MCF 10A (cell line): ENCODE results near the gene XAB2. TPM values are rescaled to one million over a fixed set of nuclear protein-coding genes. Genes with fewer than 3 reads are reported as not detected.

Experiments used
- BruUV-seq: library from RNA; stranded (reverse); fragments of 400-500 nt; replicated peaks from 2 replicates; lab custom pipeline; 2021; lab: Mats Ljungman, UMichigan
- CTCF ChIA-PET: fragments of 300-600 bp; sonication (Branson Sonifier 250); formaldehyde crosslinking; extraction: SDS; loops from one replicate; lab custom pipeline; 2021; ENCODE audit warnings: antibody characterized with exemption, inconsistent platforms; lab: Yijun Ruan, JAX
- POLR2A ChIA-PET: fragments of 300-600, 350-650 bp; sonication (Branson Sonifier 250); formaldehyde crosslinking; extraction: SDS; loops from one replicate; lab custom pipeline; 2020; ENCODE audit warnings: antibody characterized with exemption, inconsistent platforms; lab: Yijun Ruan, JAX
- DNase-seq: peaks from one replicate; pipeline ENCODE4 v3.0.0-alpha.2; 2018; ENCODE audit not compliant: unreplicated experiment
- H3K27ac Mint-ChIP-seq: one replicate; pipeline ENCODE4 v1.8.0; 2022; ENCODE audit warnings: mild to moderate bottlenecking, low read depth, mixed read lengths; ENCODE audit not compliant: unreplicated experiment
- H3K27me3 Mint-ChIP-seq: one replicate; pipeline ENCODE4 v1.8.0; 2022; ENCODE audit warnings: mixed read lengths; ENCODE audit not compliant: insufficient read depth, unreplicated experiment
- H3K36me3 Mint-ChIP-seq: one replicate; pipeline ENCODE4 v1.8.0; 2022; ENCODE audit warnings: mild to moderate bottlenecking, moderate library complexity, mixed read lengths; ENCODE audit not compliant: insufficient read depth, unreplicated experiment
- H3K4me1 Mint-ChIP-seq: one replicate; pipeline ENCODE4 v1.8.0; 2022; ENCODE audit warnings: mixed read lengths; ENCODE audit not compliant: insufficient read depth, unreplicated experiment
- H3K4me3 Mint-ChIP-seq: one replicate; pipeline ENCODE4 v1.8.0; 2022; ENCODE audit warnings: mild to moderate bottlenecking, moderate library complexity, mixed read lengths; ENCODE audit not compliant: unreplicated experiment
- H3K9me3 Mint-ChIP-seq: one replicate; pipeline ENCODE4 v1.8.0; 2022; ENCODE audit warnings: mixed read lengths; ENCODE audit not compliant: unreplicated experiment
- CTCF ChIP-seq: fragments of 200-600 bp; IDR thresholded peaks from one replicate; pipeline ENCODE4 v1.8.0; 2022; ENCODE audit warnings: antibody characterized with exemption, mild to moderate bottlenecking; ENCODE audit not compliant: unreplicated experiment
- intact Hi-C: fragments of 100-400 bp; cut with micrococcal nuclease; formaldehyde crosslinking; loops from 2 replicates; pipeline ENCODE4 v1.14.1; 2022
- total RNA-seq: library from RNA; stranded (reverse); gene quantifications from 2 replicates; pipeline ENCODE4 v1.2.3, GENCODE V29; 2022

Gene XAB2
- total RNA-seq, 1 experiment from 2014 or later, result 28.7 TPM

- no peak for DNase-seq
- peaks cover 22% of the 10 kb centered on the region for H3K27me3 Mint-ChIP-seq
- CTCF ChIA-PET, result interaction anchor here (1.0 to 2.0 kb wide), 2 partner anchors 11 to 18 kb away, joined by 4 to 6 read pairs; partner anchors contain the start of gene TRAPPC5
- no peak for TF ChIP-seq CTCF
- H3K4me1 Mint-ChIP-seq, result no peaks in the 10 kb centered on the region
- H3K4me3 Mint-ChIP-seq, result peak overlapping the region; percentile 37
- POLR2A ChIA-PET, result interaction anchor here (0.7 to 0.9 kb wide), 3 partner anchors 10 to 17 kb away, joined by 3 to 4 read pairs (median 3); partner anchors contain the start of gene TRAPPC5
- no TSS peak for BruUV-seq
- no peak overlapping the region for H3K27ac Mint-ChIP-seq
- intact Hi-C loops, result no loop called here
- H3K36me3 Mint-ChIP-seq, result no peaks in the 10 kb centered on the region
- no peaks in the 10 kb centered on the region for H3K9me3 Mint-ChIP-seq
These were observed 40.9 kb upstream of the XAB2 start for GRCh38 chr19:7670150-7670783.

DNA sequence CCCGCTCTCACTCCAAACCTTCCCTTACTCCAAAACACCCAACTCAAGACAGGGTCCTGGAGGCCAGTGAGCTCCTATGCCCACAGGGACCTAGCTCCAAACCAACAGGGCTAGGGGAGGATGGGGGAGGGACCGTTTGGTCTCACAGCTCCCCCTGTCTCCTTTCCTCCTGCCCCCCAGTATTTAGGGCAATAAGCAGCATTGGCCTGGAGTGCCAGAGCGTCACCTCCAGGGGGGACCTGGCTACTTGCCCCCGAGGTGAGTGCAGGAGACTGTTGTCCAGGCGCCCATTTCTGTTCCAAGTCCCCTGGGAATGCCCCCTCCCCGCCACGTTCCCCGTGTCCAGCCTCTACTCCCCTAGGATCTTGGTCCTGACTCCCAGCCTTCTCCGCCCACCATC is 40.3 kb upstream of the XAB2 start:
- Mint-ChIP-seq H3K27ac (no peak overlapping the region), H3K27me3 (peaks cover 22% of the 10 kb centered on the region), H3K4me3 (no peak overlapping the region), H3K36me3 (no peaks in the 10 kb centered on the region), H3K9me3 (no peaks in the 10 kb centered on the region), H3K4me1 (no peaks in the 10 kb centered on the region)
- CTCF ChIA-PET, result interaction anchor here (0.6 to 2.0 kb wide), 3 partner anchors 11 to 131 kb away, joined by 4 to 6 read pairs (median 4); partner anchors contain the start of gene TRAPPC5
- intact Hi-C loops, result no loop called here
- no peak for TF ChIP-seq CTCF
- no peak for DNase-seq
- POLR2A ChIA-PET, result interaction anchor here (0.7 to 0.9 kb wide), 2 partner anchors 11 to 16 kb away, joined by 3 read pairs; partner anchors contain the start of gene TRAPPC5
- BruUV-seq, result no TSS peak

GRCh38 chr19:7668842-7669241 is 39.5 kb upstream of the XAB2 start, which contains the start of gene RETN:
Gene RETN (plus strand): TSS chr19:7669049. CDS start chr19:7669327, 278 bp downstream.
- no peak for DNase-seq
- intact Hi-C loops, result no loop called here
- Mint-ChIP-seq H3K36me3 (no peaks in the 10 kb centered on the region), H3K4me1 (no peaks in the 10 kb centered on the region), H3K4me3 (no peak within 1 kb of the TSS), H3K27me3 (peaks cover 22% of the 10 kb centered on the region), H3K9me3 (no peaks in the 10 kb centered on the region), H3K27ac (no peak within 1 kb of the TSS)
- POLR2A ChIA-PET, result interaction anchor here (0.9 kb wide), 1 partner anchor 24 kb away, joined by 3 read pairs; no protein-coding TSS in a partner anchor
- CTCF ChIA-PET, result interaction anchor here (0.6 to 2.0 kb wide), 3 partner anchors 12 to 131 kb away, joined by 4 to 6 read pairs (median 4); partner anchors contain the start of gene TRAPPC5
- no TSS peak for BruUV-seq
- no peak for TF ChIP-seq CTCF

GRCh38 chr19:7665076-7665475 is 35.7 kb upstream of the XAB2 start:
- Mint-ChIP-seq H3K27ac (no peak overlapping the region), H3K4me1 (no peaks in the 10 kb centered on the region), H3K27me3 (peaks cover 23% of the 10 kb centered on the region), H3K36me3 (no peaks in the 10 kb centered on the region), H3K4me3 (no peak overlapping the region), H3K9me3 (no peaks in the 10 kb centered on the region)
- no TSS peak for BruUV-seq
- ChIA-PET CTCF (interaction anchor here (0.6 to 1.9 kb wide), 7 partner anchors 11 to 214 kb away, joined by 3 to 8 read pairs (median 5); partner anchors contain the start of gene TRAPPC5), POLR2A (interaction anchor here (0.6 to 1.2 kb wide), 3 partner anchors 13 to 676 kb away, joined by 3 read pairs; no protein-coding TSS in a partner anchor)
- intact Hi-C loops, result no loop called here
- no peak for DNase-seq
- no peak for TF ChIP-seq CTCF
